8988T (cell line): ENCODE measurements around the gene DALRD3.

Experiments
- DNase-seq: peaks from one replicate; pipeline ENCODE4 v3.0.0; 2011

Gene DALRD3, protein sequence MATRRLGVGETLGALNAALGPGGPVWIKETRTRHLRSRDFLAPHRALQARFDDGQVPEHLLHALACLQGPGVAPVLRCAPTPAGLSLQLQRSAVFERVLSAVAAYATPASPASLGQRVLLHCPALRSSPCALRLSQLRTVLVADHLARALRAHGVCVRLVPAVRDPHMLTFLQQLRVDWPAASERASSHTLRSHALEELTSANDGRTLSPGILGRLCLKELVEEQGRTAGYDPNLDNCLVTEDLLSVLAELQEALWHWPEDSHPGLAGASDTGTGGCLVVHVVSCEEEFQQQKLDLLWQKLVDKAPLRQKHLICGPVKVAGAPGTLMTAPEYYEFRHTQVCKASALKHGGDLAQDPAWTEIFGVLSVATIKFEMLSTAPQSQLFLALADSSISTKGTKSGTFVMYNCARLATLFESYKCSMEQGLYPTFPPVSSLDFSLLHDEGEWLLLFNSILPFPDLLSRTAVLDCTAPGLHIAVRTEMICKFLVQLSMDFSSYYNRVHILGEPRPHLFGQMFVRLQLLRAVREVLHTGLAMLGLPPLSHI

DNA sequence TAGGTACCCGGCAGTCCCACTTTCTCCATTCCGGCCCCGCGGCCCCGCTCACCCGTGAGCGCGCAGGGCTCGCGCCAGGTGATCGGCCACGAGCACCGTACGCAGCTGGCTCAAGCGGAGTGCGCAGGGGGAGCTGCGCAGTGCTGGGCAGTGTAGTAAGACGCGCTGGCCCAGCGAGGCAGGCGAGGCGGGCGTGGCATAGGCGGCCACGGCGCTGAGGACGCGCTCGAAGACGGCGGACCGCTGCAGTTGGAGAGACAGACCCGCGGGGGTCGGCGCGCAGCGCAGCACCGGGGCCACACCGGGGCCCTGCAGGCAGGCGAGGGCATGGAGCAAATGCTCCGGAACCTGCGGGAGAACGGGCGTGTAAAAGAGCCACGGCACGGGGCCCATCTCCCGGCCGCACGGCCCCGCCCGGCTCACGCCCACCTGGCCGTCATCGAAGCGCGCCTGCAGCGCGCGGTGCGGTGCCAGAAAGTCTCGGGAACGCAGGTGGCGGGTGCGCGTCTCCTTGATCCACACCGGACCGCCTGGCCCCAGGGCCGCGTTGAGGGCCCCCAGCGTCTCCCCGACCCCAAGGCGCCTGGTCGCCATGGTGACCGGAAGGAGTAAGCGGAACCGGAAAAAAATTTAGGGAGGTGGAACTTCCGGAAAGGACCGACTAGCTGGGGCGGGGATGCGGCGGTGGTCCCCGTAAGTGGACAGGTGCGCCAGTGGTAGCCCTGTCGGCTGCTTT is at the start of gene DALRD3:
TSS of gene DALRD3 (minus strand) at position 610 of the 736 bp plus-strand sequence. CDS start at position 594, 16 bp downstream.
- peak; percentile 78 for DNase-seq

DNA sequence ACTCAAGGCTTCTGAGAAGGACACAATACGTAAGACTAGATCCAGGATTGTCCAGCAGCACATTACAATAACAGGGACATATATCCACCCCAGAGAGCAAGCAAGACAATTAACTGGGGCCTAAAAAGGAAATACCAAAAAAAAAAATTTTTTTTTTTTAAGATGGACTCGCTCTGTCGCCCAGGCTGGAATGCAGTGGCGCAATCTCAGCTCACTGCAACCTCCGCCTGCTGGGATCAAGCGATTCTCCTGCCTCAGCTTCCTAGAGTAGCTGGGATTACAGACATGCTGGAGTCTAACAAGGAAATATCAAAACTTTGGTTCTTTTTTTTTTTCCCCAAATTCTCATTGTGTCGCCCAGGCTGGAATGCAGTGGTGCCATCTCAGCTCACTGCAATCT is 39.6 kb upstream of the DALRD3 start:
- no peak for DNase-seq

DNA sequence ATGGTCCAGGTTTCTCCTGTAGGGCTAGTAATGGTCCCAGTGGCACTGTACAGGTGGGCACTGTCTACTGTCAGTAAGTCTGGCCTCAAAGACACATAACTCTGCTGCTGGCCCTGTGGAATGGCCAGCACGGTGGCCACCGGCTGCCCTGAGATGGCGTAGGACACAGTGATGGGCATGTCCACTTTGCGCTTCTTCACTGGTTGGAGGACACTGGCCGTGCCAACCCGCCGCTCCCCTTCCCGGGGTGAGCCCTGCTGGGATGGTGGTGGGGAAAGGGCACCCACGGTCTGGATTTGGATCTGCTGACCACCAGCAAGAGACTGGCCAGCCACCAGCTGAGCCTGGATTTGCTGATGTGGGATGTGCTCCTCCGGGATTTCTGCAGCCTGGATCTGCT is 38.9 kb upstream of the DALRD3 start:
- DNase-seq, result no peak

DNA sequence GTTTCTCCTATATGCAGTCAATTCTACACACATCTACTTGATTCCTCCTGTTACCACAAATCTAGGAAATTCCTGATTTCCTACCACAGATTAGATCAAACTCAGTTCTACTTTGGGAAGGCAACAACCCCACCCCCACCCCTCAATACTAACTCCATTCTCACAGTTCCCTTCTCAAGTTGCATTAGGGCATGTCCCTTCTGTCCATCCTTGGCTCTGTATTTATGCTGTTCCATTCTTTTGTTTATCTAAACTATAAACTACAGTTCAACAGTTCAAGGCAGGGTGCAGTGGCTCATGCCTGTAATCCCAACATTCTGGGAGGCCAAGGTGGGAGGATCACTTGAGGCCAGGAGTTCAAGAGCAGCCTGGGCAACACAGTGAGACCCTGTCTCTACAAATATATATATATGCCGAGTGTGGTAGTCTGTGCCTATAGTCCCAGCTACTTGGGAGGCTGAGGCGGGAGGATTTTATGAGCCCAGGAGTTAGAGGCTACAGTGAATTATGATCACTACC is 36.0 kb upstream of the DALRD3 start:
- DNase-seq, result no peak

DNA sequence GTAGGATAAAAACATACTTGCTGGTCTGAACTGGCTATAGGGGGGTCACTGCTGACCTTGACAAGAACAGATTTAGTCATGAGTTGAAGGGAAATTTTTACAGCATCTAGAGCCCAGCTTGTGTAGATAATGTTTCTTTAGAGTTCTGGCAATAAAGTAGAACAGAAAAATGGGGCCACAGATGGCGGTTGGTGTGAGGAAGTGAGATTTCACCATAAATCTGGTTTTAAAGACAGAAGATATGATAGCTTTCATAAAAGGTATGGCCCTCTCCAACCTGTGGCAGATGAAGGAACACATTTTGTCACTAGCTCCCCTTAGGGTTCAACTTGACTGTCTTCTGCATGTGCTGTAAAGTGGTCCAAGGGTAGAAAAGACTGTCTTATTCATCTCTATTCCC is 35.2 kb upstream of the DALRD3 start:
- DNase-seq, result no peak

DNA sequence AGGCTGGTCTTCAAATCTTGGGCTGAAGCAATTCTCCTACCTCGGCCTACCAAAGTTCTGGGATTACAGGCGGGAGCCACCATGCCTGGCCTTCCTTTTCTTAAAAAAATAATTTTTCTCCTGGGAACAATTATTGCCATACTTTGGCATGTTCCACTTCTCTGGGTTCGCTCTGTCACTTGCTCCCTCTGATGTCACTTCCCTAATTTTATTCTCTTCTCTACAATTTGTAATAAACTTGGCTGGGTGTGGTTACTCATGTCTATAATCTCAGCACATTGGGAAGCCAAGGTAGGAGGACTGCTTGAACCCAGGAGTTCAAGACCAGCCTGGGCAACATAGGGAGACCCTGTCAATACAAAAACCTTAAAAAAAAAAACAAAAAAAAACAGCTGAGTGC is 16.9 kb upstream of the DALRD3 start:
- DNase-seq, result no peak

DNA sequence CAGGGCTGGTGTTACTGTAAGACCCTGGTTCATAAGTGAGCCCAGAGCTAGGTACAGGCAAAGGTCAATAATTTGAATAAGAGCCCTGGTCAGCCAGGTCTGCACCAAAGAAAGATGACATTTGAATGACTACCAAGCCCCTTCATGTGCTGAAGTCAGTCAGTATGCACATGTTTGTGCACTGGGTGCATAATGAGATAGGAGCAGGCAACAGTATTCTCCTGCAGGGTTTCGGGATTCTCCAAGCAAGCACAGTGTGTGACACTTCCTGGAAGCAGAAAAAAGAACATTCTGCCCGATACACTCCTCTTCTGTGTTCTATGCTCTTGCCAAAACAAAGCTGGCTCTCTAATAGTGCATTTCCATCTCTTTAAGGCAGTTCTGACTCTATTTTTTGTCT is 16.3 kb upstream of the DALRD3 start:
- DNase-seq, result no peak

DNA sequence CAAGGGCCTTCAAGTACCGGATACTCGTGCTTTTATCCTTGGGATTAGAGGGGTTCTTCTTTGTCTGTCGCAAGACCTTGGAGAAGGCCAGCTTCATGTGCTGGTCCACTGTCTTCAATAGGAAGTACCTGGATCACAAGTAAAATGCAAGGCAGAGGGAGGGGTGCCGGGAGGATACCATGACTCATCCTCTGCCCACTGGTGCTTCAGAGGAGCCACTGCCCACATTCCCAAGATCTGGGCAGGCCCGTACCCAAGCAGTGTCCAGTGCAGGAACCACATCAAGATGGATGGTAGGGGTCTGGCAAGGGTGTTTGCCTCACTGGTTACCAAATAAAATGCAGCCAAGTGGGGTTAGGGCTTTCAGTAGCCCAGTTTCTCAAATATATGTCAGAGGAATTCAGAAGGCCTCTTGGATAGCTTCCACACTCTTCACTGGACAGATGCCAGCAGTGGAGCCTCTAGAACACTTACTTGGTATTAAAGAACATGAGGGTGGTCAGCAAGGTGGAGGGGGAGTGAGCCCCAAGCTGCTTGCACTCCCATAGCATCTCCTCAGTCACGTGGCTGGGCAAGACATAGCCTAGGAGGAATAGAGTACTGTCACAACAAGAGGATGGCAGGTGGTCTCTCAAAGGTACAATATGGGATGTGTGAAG is 14.4 kb upstream of the DALRD3 start:
- DNase-seq, result no peak

DNA sequence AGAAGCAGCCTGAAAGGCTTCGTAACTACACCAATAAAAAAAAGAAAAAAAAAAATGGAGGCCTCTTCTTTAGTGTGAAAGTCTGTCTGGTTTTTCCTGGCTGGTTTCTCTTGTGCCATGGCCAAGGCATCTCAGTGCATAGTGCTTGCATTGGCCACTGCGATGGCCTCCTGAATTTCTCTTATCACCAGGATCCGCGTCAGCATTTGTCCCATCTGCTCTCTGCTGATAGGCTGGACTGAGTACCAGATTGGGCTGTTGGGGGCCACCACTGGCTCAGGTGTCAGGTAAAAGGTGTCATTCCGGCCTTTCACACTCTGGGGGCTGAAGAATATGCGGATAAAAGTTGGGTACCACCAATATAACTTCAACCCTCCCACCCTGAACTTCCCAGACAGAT is 11.9 kb upstream of the DALRD3 start:
- no peak for DNase-seq

DNA sequence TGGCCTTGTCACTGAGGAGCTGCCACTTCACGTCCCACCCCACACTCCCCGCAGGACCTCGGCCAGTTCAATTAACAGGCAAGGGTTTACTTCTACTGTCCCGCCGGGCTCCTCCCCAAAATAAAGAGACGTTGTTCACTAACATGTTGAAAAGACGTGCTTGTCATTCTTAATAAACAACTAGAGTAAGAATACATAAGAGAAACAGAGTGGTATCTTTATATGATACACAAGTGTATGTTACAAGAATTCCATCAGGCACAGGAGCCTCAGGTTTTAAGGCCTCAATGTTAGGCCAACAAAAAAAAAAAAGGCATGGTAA is 11.1 kb upstream of the DALRD3 start:
- no peak for DNase-seq

DNA sequence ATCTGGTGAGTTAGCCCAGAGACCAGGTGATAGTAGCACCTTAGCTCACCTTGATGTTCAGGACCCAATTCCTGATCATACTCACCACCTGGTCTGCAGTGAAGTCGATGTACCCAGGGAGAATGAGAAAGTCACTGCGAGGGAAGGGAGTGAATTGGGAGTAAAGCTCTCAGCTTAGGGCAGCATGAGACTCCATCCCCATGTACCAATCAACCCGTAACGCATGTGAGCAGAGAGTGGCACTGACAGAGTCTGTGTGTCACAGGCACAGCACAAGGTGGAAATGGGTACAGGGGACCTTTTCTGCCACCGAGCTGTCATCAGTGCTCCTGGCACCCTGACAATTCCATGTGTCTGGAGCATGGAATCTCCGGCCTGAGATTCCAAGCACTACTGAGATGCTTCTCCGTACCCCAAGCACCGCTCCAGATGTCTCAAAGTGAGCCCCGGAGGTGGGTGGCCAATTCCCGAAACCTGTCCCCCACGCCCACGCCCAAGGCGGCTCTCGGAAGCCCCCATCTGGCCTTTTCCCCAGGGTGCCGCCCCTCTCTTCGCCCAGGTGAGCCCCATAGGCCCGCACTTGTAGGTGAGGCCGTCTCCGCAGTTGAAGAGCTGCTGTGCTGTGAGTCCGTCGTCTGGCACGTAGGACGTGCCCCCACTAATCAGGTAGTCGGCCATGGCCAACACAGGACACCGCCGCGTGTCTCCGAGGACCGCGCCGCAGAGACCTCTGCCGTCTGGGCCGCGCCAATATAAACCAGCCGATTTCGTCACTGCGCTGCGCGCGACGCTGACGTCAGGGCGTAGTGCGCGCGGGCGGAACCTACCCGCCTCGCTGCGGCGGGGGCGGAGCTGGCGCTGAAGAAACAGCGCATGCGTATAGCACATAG is 10.5 kb upstream of the DALRD3 start, which contains the start of gene IMPDH2:
TSS of gene IMPDH2 (minus strand) at position 726 of the 890 bp plus-strand sequence. CDS start at position 678, 48 bp downstream.
- DNase-seq, result no peak

DNA sequence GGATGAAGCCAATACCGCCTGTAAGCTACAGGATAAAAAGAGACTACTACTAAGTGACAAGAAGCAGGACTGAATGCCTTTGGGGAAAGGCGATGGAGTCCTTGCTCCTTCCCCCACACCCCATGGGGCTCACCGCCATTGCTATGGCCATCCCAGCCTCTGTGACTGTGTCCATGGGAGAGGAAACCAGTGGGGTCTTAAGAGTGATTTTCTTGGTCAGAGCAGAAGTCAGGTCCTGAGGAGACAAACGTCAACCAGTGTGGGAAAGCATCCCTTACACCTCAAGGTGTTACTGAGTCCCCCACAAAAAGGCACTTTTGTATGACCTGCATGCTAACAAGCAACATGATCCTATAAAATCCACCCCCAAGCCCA is 9.9 kb upstream of the DALRD3 start:
- no peak for DNase-seq

DNA sequence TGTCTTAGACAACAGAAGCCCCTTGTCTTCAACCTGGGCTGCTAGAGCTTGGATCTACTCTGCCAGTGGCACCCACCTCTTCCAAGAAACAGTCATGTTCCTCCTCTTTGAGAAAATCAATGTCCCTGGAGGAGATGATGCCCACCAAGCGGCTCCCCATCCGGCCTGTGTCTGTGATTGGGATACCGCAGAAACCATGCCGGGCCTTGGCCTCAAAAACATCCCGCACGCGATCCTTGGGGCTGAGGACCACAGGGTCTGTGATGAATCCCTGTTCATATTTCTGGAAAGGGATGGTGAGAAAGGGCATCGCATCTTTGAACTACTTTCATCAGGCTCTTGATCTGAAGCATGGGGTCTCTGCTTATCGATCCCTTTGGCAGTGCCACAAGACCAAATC is 9.3 kb upstream of the DALRD3 start:
- no peak for DNase-seq

DNA sequence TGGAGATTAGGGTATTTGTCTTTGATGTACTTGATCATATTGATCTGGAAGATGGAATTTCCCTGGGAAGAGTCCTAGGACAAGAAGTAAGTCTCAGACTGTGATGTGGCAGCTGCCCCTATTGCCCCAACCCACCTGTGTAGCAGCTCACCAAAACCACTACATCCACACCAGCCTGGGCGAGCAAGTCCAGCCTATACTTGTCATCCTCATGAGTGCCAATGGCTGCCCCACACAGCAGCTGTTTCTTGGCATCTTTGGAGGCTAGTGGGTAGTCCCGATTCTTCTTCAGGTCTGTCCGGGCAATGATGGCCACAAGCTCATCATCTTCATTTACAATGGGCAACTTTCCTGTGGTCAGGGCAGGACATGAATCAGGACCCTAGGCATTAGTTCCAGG is 8.2 kb upstream of the DALRD3 start:
- DNase-seq, result no peak

DNA sequence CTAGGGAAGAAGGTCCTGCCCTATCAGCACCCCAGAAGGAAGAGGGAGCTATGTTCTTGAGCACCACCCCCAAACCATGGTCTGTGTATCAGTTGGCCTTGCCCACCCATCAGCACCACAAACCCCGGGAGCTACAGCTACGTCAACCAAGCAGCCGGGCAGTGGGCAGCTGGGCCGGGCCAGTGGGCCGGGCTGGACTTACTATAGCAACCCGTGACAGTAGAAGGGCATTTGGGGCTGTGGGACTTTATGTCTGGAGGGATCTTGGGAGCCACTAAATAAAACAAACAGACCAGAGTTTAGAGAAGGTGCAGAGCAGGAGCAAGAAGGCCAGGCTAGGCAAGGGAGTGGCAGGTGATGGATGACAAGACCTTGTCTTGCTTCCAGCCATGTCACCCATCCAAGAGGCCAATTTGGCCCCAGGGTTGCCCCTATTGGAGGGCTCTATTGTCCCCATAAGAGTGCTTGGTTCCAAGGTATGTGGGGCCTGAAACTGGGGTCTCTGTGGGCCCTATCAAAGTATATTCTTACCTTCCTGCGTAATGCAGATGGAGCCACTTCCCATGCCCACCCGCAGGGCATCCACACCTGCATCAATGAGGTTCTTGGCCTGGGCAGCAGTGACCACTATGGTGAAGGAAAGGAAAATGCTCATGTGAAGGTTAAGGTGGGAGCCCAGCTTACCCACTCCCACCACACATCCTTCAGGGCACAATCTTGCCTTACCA is 7.6 kb upstream of the DALRD3 start:
- DNase-seq, result no peak

DNA sequence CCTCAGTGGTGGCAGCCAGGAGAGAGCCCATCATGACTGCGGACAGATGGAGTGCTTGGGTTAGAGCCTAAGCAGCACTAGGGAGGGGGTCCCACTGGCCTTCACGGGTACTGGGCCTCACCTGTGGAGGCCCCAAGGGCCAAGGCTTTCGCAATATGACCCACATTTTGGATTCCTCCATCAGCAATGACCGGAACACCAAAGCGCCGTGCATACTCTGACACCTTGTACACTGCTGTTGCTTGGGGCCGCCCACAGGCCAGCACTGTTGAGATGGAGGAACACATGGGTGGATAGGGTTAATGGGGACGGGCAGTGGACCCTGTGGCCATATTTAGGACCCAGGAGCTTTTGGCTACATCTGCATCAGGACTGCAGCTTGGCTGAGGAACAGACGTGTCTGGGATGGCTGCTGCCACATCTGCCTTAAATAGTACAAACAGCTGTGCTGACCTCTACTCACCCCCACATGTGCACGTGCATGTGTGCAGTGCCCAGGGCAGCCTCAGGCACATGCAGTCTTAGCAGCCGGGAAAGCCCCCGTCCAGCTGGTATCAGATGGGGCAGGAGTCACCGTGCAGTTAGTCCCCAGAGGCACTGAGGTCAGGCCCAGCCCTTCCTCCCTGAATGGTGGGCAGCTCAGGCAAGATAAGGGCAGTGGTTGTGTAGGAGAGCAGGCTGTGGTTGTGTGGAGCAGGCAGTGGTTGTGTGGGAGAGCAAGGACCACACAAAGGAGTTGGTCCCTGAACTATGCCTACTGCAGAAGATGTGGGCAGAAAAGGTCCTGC is 6.8 kb upstream of the DALRD3 start:
- no peak for DNase-seq

DNA sequence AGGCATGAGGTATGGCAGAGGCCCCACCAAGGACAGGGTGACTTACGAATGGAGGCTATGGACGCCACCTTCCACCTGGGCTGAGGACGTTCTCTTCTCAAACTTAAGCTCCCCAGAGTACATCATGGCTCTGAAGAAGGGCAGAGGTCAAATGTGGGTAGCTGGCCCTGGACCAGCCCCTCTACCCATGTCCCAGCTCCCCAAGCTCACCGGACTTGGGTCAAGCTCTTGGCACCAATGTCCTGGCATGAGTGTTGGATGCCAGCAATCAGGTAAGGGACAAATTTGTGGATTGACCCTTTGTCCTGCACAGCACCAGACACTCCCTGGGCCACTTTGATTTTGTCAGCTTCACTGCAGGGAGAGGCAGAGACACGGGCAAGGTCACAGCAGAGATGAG is 6.1 kb upstream of the DALRD3 start:
- DNase-seq, result no peak

DNA sequence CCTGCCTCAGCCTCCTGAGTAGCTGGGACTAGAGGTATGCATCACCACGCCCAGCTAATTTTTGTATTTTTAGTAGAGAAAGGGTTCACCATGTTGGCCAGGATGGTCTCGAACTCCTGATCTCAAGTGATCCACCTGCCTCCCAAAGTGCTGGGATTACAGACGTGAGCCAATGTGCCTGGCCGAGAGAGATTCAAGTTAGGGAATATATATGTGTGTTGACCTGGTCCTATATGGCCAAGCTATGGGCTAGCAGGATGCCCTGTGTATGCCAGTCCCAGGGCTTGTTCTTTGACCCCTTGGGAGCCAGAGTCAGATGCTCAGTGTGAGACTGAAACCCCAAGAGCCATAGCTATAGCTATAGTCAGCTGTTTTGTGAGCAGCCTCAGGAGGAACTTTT is 5.4 kb upstream of the DALRD3 start:
- DNase-seq, result no peak

DNA sequence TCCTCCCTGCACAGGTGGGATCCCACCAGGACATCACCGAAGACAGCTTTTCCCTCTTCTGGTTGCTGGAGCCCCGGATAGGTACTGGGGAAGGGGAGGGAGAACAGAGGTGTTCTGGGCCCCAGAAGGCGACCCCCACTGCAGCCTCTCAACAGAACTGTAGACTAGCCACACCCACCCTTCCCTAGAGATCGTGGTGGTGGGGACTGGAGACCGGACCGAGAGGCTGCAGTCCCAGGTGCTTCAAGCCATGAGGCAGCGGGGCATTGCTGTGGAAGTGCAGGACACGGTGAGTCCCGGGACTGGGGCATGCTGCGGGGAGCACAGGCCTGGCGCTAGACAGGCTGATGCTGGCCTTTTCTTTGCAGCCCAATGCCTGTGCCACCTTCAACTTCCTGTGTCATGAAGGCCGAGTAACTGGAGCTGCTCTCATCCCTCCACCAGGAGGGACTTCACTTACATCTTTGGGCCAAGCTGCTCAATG is 4.3 kb upstream of the DALRD3 start:
- no peak for DNase-seq

DNA sequence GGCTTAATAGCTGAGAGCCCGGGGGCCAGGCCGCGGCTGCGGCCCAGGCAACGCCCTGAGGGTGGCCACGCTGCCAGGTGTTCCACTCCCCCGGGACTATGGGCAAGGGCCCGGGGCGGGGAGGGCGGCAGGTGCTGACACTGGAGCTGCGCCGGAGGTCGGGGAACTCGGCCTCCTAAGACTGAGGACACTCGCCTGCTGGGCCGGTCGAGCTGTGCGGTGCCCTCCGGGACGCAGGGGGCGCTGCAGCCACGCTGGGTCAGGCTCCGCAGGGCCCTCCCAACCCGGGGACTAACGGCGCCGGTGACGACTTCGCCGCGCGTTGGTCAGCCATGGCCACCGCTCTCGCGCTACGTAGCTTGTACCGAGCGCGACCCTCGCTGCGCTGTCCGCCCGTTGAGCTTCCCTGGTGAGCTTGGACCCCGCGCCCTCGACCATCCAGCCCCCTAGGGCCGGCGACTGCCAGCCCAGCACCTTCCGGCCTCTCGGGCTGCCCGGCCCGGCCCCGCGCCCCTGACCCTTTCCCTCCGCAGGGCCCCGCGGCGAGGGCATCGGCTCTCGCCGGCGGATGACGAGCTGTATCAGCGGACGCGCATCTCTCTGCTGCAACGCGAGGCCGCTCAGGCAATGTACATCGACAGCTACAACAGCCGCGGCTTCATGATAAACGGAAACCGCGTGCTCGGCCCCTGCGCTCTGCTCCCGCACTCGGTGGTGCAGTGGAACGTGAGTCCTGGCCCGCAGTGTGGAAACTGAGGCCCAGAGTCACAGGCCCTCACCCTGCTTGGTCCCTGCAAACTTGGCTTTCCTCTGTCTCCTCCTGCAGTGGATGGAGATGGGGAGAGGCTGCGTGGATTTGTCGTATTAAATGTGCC is 3.7 kb upstream of the DALRD3 start, which contains the start of gene NDUFAF3:
TSS of gene NDUFAF3 (plus strand) at position 309 of the 875 bp plus-strand sequence. CDS start at position 333, 24 bp downstream.
- peak; percentile 93 for DNase-seq
